Keratinocyte (primary cell): ENCODE results near the gene C7orf57.

Source experiments
- CTCF ChIP-seq, 3 experiments: IDR thresholded peaks in 1 of 3; conservative IDR thresholded peaks in 1 of 3; optimal IDR thresholded peaks in 1 of 3; 2 replicates in 2 of 3; 3 replicates in 1 of 3; pipeline versions ENCODE3 to v1.5.1; 2011; ENCODE audit warnings: low read length in 3 of 3, mild to moderate bottlenecking in 3 of 3, moderate library complexity in 2 of 3, control low read depth in 1 of 3, inconsistent platforms in 1 of 3; ENCODE audit not compliant: insufficient read depth in 2 of 3; ENCODE audit errors: extremely low read depth in 1 of 3
- EZH2 ChIP-seq: IDR thresholded peaks from one replicate; pipeline ENCODE4 v1.6.1; 2012; ENCODE audit warnings: inconsistent platforms, mild to moderate bottlenecking, low read length, moderate library complexity

GRCh38 chr7:48089046-48090003 lies 54.0 kb downstream of the C7orf57 start, which contains the start of gene UPP1:
- no peak for TF ChIP-seq CTCF (optimal IDR thresholded peaks at IDR 0.05 in 1 of 3, IDR thresholded peaks at IDR 0.05 in 1 of 3, conservative IDR thresholded peaks at IDR 0.05 in 1 of 3; ENCODE audit: extremely low read depth in 1 of 3, insufficient read depth in 2 of 3, low read length in 3 of 3)
- TF ChIP-seq EZH2, result no peak
